A549 treated with dexamethasone at 1 μM for 4 hours (cell line): ENCODE data around the gene CTNNAL1. TPM values are rescaled to one million over a fixed set of nuclear protein-coding genes. Genes with fewer than 3 reads are reported as not detected.

Experiments used
- total RNA-seq: library from RNA; stranded (reverse); fragments of 200-300 nt; extraction: Qiagen RNA extraction; gene quantifications from 5 replicates; pipeline ENCODE4 v1.2.3, GENCODE V29; 2022

CTNNAL1 gene
- total RNA-seq, result 48.0 to 58.4 TPM (median 52.7 TPM) in 5 replicates

GRCh38 chr9:109012876-109013678, at the start of gene CTNNAL1:
CTNNAL1 (minus strand) TSS chr9:109013499; CDS start chr9:109013442, 57 bp downstream.

DNA sequence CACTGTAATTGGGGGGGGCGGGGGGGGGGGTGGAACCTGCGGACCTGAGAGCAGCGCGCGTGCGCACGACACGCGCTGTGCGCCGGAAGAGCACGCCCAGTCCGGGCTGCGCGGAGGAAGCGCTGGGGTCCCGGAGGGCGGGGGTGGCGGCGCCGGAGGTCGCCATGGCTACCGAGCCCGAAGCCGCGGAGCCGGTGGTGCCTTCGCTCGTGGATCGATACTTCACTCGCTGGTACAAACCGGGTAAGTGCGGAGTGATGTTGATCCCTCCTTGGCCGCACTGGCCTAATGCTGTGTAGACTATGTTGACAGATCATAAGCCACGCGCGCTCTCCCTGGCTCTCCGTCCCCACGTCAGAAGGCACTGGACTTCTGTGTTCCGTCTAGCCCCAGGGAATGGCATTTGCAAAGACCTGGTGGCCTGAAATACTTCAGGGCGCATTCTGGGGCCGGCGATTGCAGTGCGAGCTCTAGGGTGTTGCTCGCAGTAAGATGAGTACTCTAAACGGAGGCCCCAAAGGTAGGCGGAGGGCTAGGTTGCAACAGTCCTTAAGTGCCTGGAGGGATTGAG, 78.9 kb downstream of the CTNNAL1 start, which contains the start of gene ABITRAM:
Gene ABITRAM (plus strand): TSS at position 78 of the 571 bp plus-strand sequence. CDS start 87 bp downstream, at position 165.

DNA sequence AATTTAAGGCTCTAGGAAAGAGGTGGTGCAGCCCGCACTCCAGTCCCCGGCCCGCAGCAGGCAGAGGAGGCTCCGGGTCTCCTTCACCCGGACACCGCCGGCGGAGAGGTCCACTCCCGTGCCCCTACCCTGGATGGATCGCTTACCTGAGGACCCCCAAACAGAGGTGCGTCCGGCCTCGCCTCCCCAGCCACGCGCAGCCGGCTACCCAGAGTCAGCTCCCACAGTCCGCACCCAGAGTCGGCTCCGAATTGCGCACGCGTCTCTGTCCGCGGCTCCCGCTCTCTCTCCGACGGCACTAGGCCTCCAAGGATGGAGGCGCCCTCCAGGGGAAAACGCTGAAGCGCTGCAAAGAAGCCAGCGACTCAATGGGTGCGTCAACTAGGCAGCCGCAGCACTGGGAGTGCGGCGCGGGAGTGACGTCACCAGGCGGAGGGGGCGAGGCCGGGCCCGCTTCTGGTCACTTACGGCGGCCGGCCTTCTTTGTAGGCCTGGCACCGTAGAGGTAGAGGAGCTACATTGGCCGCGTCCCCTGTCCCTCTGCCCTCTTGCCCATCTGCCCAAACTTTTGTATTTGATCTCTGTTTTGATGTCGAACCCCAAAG, 79.5 kb downstream of the CTNNAL1 start, which contains the start of gene ELP1:
Gene ELP1 (minus strand): TSS at position 407 of the 605 bp plus-strand sequence. CDS start 2,978 bp downstream, outside the sequence.

Other genes starting within 250 kb of the CTNNAL1 start
- gene ACTL7B, start 157.5 kb downstream of the CTNNAL1 start, total RNA-seq, result 0.04 TPM in 1 of 5 replicates, not detected in the others
- gene ACTL7A, start 151.2 kb downstream of the CTNNAL1 start, total RNA-seq, result not detected in 5 replicates
- gene ELP1, start 79.4 kb downstream of the CTNNAL1 start, total RNA-seq, result 23.4 to 26.5 TPM (median 24.5 TPM) in 5 replicates
- 21.7 to 23.7 TPM (median 21.9 TPM) in 5 replicates for gene ABITRAM, start 79.1 kb downstream of the CTNNAL1 start, total RNA-seq
- gene TMEM245, start 106.4 kb upstream of the CTNNAL1 start, total RNA-seq, result 43.0 to 75.4 TPM (median 69.5 TPM) in 5 replicates
- 0.06 to 0.26 TPM (median 0.22 TPM) in 5 replicates for gene FRRS1L, start 153.8 kb upstream of the CTNNAL1 start, total RNA-seq